Superior temporal gyrus (tissue), 1 donor: ENCODE results near the gene MGAT5B.
"Not testable (repeated sequence)": the region's sequence is repeated elsewhere in the genome, so short reads cannot be mapped to it uniquely, and the experiment has no call there.

Source experiments
- DNase-seq: peaks from one replicate; pipeline ENCODE4 v3.0.0-alpha.2; 2016; ENCODE audit errors: extremely low spot score

Gene MGAT5B

GRCh38 chr17:76868176-76868668 is at the start of gene MGAT5B:
MGAT5B (plus strand) TSS chr17:76868404; CDS start chr17:76869030, 626 bp downstream.
- peak; percentile 73 for DNase-seq

GRCh38 chr17:76820039-76820438 is 48.2 kb upstream of the MGAT5B start:
- no peak for DNase-seq

GRCh38 chr17:76820561-76820960 is 47.6 kb upstream of the MGAT5B start:
- no peak for DNase-seq

- DNase-seq: no peak
Observed at GRCh38 chr17:76822184-76822778, 45.9 kb upstream of the MGAT5B start.

- no peak for DNase-seq
Observed at GRCh38 chr17:76824093-76824492, 44.1 kb upstream of the MGAT5B start.

- DNase-seq: no peak
Observed at GRCh38 chr17:76826330-76827068, 41.7 kb upstream of the MGAT5B start.

GRCh38 chr17:76827736-76828135 is 40.5 kb upstream of the MGAT5B start:
- no peak for DNase-seq

- no peak for DNase-seq
Observed at GRCh38 chr17:76830987-76831715, 37.1 kb upstream of the MGAT5B start.

- DNase-seq: no peak
Observed at GRCh38 chr17:76833034-76833644, 35.1 kb upstream of the MGAT5B start.

GRCh38 chr17:76833747-76834146 is 34.5 kb upstream of the MGAT5B start:
- no peak for DNase-seq

- DNase-seq: peak; percentile 42
Observed at GRCh38 chr17:76834870-76835269, 33.3 kb upstream of the MGAT5B start.

GRCh38 chr17:76840443-76840767 is 27.8 kb upstream of the MGAT5B start:
- DNase-seq: no peak

GRCh38 chr17:76840884-76841775 is 27.1 kb upstream of the MGAT5B start:
- DNase-seq: no peak

- no peak for DNase-seq
Observed at GRCh38 chr17:76841776-76842405, 26.3 kb upstream of the MGAT5B start.

GRCh38 chr17:76843068-76843467 is 25.1 kb upstream of the MGAT5B start:
- DNase-seq: not testable (repeated sequence)

GRCh38 chr17:76843703-76844484 is 24.3 kb upstream of the MGAT5B start:
- no peak for DNase-seq

GRCh38 chr17:76844485-76844829 is 23.7 kb upstream of the MGAT5B start:
- DNase-seq: no peak

GRCh38 chr17:76844846-76845245 is 23.4 kb upstream of the MGAT5B start:
- no peak for DNase-seq

GRCh38 chr17:76845541-76846017 is 22.6 kb upstream of the MGAT5B start:
- DNase-seq: no peak

GRCh38 chr17:76847031-76847430 is 21.2 kb upstream of the MGAT5B start:
- no peak for DNase-seq
